ENCODE results near the gene FMN2.

- TF ChIP-seq CTCF (tag by site-specific recombination; IDR thresholded peaks at IDR 0.05) (no peak), SCRT1 (tag by site-specific recombination; IDR thresholded peaks at IDR 0.05; ENCODE audit: borderline replicate concordance) (no peak), ELK4 (IDR thresholded peaks at IDR 0.05; ENCODE audit: borderline replicate concordance, low read depth, low read length) (no peak), ZNF18 (tag by site-specific recombination; IDR thresholded peaks at IDR 0.05) (no peak), ZSCAN23 (tag by site-specific recombination; IDR thresholded peaks at IDR 0.05) (no peak), ZNF658 (tag by site-specific recombination; IDR thresholded peaks at IDR 0.05) (no peak), ZBTB1 (tag by site-specific recombination; IDR thresholded peaks at IDR 0.05) (no peak), ATF2 (tag by site-specific recombination; IDR thresholded peaks at IDR 0.05; ENCODE audit: low read depth) (no peak), IKZF3 (tag by site-specific recombination; IDR thresholded peaks at IDR 0.05) (no peak), YY1 (tag by site-specific recombination; IDR thresholded peaks at IDR 0.05) (no peak)
These were observed 204.1 kb downstream of the FMN2 start for GRCh38 chr1:240295811-240296210.
